ENCODE measurements around the gene PDXDC1.
"Not testable (repeated sequence)": the region's sequence is repeated elsewhere in the genome, so short reads cannot be mapped to it uniquely, and the experiment has no call there.

Gene PDXDC1

GRCh38 chr16:15057681-15058417, 83.0 kb downstream of the PDXDC1 start:
- Histone ChIP-seq H3K27ac (replicated peaks) (no peak overlapping the region), H3K27me3 (ENCODE audit: insufficient read depth, poor library complexity, severe bottlenecking) (no peaks in the 10 kb centered on the region), H3K4me3 (replicated peaks; ENCODE audit: insufficient read depth, low read length) (no peak overlapping the region)
- TF ChIP-seq SPI1 (IDR thresholded peaks at IDR 0.05; ENCODE audit: borderline replicate concordance, low read depth) (no peak), POLR2AphosphoS5 (IDR thresholded peaks at IDR 0.05; ENCODE audit: low read depth) (no peak), CTCF (IDR thresholded peaks at IDR 0.05; ENCODE audit: insufficient read depth, low read length) (no peak), GABPA (IDR thresholded peaks at IDR 0.05; ENCODE audit: low read depth) (no peak), REST (IDR thresholded peaks at IDR 0.05; ENCODE audit: insufficient replicate concordance, low read depth) (no peak)
- DNase-seq (ENCODE audit: low read depth in 1 of 2, low spot score in 1 of 2): no peak

DNA sequence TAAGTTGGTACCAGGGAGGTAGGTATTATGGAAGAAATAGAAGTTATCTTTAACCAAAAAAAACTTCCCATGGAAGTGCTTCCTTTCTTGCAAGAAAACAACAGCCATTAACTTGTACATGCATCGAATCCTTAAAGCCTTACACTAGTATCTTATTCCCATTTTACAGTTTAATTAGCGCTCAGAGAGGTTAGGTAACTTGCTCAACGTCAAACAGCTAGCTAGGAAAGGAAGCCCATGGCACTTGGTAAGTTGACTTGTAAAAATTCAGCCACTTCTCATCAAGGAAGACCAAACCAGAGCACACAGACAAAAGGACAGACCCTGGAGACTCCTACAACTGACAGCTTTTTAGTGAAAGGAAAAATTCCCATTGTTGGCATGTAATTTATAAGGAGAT, 84.5 kb downstream of the PDXDC1 start:
- Histone ChIP-seq H3K27ac (replicated peaks) (no peak overlapping the region), H3K27me3 (ENCODE audit: insufficient read depth, poor library complexity, severe bottlenecking) (no peaks in the 10 kb centered on the region), H3K4me3 (replicated peaks; ENCODE audit: insufficient read depth, low read length) (no peak overlapping the region)
- TF ChIP-seq REST (IDR thresholded peaks at IDR 0.05; ENCODE audit: insufficient replicate concordance, low read depth) (no peak), CTCF (IDR thresholded peaks at IDR 0.05; ENCODE audit: insufficient read depth, low read length) (no peak), GABPA (IDR thresholded peaks at IDR 0.05; ENCODE audit: low read depth) (no peak)
- DNase-seq (ENCODE audit: low read depth in 1 of 2, low spot score in 1 of 2): no peak

- H3K27me3 ChIP-seq (ENCODE audit: insufficient read depth, poor library complexity, severe bottlenecking); H3K4me3 ChIP-seq (replicated peaks; ENCODE audit: insufficient read depth, low read length): not testable (repeated sequence)
- DNase-seq (ENCODE audit: low read depth in 1 of 2, low spot score in 1 of 2): peak in 1 of 2 experiments; percentile 56
- H3K27ac ChIP-seq (replicated peaks): peak overlapping the region; percentile 68
Measured at GRCh38 chr16:15062085-15062810, 87.4 kb downstream of the PDXDC1 start.

DNA sequence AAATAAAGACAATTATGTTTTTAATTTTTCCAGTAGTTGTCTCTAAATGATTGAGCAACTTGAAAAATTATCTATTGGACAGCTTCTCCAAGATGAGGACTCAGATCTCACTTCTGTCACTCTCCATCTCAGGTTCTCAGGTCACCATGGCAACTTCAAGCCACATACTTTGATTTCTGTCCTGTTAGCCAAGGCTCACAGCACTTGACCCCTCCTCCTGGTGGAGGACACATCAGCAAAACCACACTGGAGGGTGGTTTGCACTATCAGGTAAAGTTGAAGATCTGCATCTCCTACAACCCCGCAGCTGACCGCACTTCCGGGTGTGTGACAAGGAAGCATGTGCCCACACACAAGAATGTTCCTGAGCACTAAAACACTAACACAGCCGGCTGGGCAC, 91.1 kb downstream of the PDXDC1 start:
- not testable (repeated sequence) for DNase-seq (ENCODE audit: low read depth in 1 of 2, low spot score in 1 of 2); H3K4me3 ChIP-seq (replicated peaks; ENCODE audit: insufficient read depth, low read length); H3K27me3 ChIP-seq (ENCODE audit: insufficient read depth, poor library complexity, severe bottlenecking); H3K27ac ChIP-seq (replicated peaks)

GRCh38 chr16:15066690-15067089, 91.9 kb downstream of the PDXDC1 start:
- H3K4me3 ChIP-seq (replicated peaks; ENCODE audit: insufficient read depth, low read length); H3K27me3 ChIP-seq (ENCODE audit: insufficient read depth, poor library complexity, severe bottlenecking); H3K27ac ChIP-seq (replicated peaks); DNase-seq (ENCODE audit: low read depth in 1 of 2, low spot score in 1 of 2): not testable (repeated sequence)

DNA sequence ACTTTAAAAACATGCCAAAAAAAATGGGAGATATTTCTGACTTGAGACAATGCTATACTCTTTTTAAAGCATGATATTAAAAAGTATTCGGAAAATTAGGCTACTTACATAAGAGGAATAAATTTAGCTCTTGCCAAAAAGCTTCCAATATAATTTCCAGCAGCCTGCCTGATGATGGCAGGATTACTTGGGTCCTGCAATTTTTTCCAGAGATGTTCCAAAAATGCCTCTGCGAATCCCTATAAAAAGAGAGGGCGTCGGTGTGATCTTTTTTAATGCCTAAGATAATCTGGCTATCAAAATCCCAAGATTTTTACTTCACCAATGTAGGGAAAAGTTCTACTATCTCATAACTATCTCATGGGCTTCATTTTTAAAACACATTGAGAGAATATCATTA, 96.2 kb downstream of the PDXDC1 start:
- not testable (repeated sequence) for DNase-seq (ENCODE audit: low read depth in 1 of 2, low spot score in 1 of 2); H3K27ac ChIP-seq (replicated peaks); H3K4me3 ChIP-seq (replicated peaks; ENCODE audit: insufficient read depth, low read length); H3K27me3 ChIP-seq (ENCODE audit: insufficient read depth, poor library complexity, severe bottlenecking)

DNA sequence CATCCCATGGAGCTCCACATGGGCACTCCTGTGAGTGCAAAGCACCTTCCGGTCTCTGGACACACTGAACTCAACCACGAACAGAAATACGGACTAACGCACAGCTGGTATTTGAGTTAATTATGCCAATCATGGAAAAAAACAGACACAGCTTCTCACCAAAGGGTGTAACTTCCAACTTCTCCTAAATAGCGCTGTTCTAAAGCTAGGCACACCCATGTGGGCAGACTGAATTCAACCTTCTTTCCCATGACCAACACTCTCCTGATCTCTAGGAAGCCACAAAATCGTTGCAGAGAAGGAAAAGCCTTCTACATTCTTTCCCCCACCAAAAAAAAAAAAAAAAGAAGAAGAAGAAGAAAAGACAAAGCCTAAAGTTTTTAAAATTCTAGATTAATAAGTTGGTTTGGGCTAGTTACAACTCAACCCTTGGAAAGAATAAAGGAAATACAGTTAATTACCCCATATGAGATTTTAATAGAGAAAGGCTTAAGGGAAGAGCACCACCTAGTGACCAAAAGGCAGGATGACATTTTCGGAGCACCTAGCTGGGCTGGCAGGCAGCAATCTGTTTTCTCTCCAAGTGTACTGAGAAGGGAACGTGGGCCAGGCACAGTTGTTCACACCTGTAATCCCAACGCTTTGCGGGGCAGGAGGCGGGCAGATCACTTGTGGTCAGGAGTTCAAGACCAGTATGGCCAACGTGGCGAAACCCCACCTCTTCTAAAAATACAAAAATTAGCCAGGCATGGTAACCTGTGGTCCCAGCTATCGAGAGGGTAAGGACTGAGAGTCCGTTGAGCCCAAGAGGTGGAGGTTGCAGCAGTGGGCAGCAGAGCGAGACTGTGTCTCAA, 97.3 kb downstream of the PDXDC1 start:
- not testable (repeated sequence) for H3K27ac ChIP-seq (replicated peaks); H3K27me3 ChIP-seq (ENCODE audit: insufficient read depth, poor library complexity, severe bottlenecking); H3K4me3 ChIP-seq (replicated peaks; ENCODE audit: insufficient read depth, low read length); DNase-seq (ENCODE audit: low read depth in 1 of 2, low spot score in 1 of 2)

Data from HL-60 (cell line).